Kidney (tissue), 14 donors: ENCODE results near the gene TMEM126A. TPM values are rescaled to one million over a fixed set of nuclear protein-coding genes. Genes with fewer than 3 reads are reported as not detected.

Experiments used
- DNase-seq, 5 donors: peaks; one replicate each; pipeline ENCODE4 v3.0.0-alpha.2; 2013 to 2020
- FAIRE-seq: peaks from 2 replicates; lab custom pipeline; 2012; peaks lifted over from hg19 to GRCh38; lab: Jason Lieb, UNC
- H3K27ac ChIP-seq, 2 donors: one replicate each; pipeline ENCODE4 v1.7.0; 2013; ENCODE audit warnings: low read depth in 2 of 2, low read length in 2 of 2, inconsistent platforms in 1 of 2
- H3K27me3 ChIP-seq: one replicate; pipeline ENCODE4 v1.7.1; 2013; ENCODE audit warnings: low read length, inconsistent platforms; ENCODE audit not compliant: control insufficient read depth, insufficient read depth
- H3K36me3 ChIP-seq, 3 donors: one replicate each; pipeline versions ENCODE4 v1.7.0 to v1.7.1; 2013; ENCODE audit warnings: low read length in 3 of 3, control low read depth in 1 of 3, inconsistent platforms in 1 of 3; ENCODE audit not compliant: insufficient read depth in 3 of 3, control insufficient read depth in 2 of 3
- H3K4me1 ChIP-seq, 3 donors: one replicate each; pipeline versions ENCODE4 v1.7.0 to v1.7.1; 2013; ENCODE audit warnings: low read length in 3 of 3, inconsistent platforms in 1 of 3, low read depth in 1 of 3; ENCODE audit not compliant: control insufficient read depth in 2 of 3, insufficient read depth in 2 of 3
- H3K4me3 ChIP-seq, 3 donors: one replicate each; pipeline versions ENCODE4 v1.7.0 to v1.8.1; 2013; ENCODE audit warnings: low read length in 3 of 3, control low read depth in 1 of 3, inconsistent platforms in 1 of 3
- H3K9ac ChIP-seq, 3 donors: one replicate each; pipeline versions ENCODE4 v1.7.0 to v1.7.1; 2013; ENCODE audit warnings: low read length in 3 of 3, control low read depth in 1 of 3, inconsistent platforms in 1 of 3
- H3K9me3 ChIP-seq, 3 donors: one replicate each; pipeline versions ENCODE4 v1.7.0 to v1.7.1; 2013; ENCODE audit warnings: low read length in 3 of 3, control low read depth in 1 of 3, inconsistent platforms in 1 of 3; ENCODE audit not compliant: control insufficient read depth in 2 of 3, insufficient read depth in 1 of 3
- CTCF ChIP-seq: IDR thresholded peaks from 3 replicates; pipeline ENCODE4 v1.5.1; 2012; ENCODE audit warnings: mild to moderate bottlenecking, moderate library complexity, borderline replicate concordance; ENCODE audit not compliant: insufficient read depth; ENCODE audit errors: extremely low read depth
- intact Hi-C: fragments of 100-400 bp; cut with DNase I; formaldehyde crosslinking; loops from one replicate; pipeline ENCODE4 v1.11.1; 2022
- polyA plus RNA-seq: library from polyadenylated mRNA; stranded (reverse); fragments of 350-450 nt; fragmentation: Illumina TruSeq; extraction: RNeasy Lipid Tissue Mini Kit (QIAGEN cat#74804); gene quantifications from one replicate; pipeline ENCODE4 v1.2.3, GENCODE V29; 2014; ENCODE audit warnings: low read depth, low replicate concordance; ENCODE audit not compliant: insufficient read depth
- total RNA-seq: library from RNA; stranded (reverse); fragmentation: NEBNext Ultra II Directional; extraction: Animal tissue kit (Norgen Biotek cat#: 25700); gene quantifications from one replicate; pipeline ENCODE4 v1.2.1, GENCODE V29; 2021
- donor health status: control.
- donor health status: control.
- donor health status: control.
- donor health status: control.
- donor health status: control.
- donor health status: DM: yes; HTN: yes; CAD: no.
- donor health status: Normal renal cell carcinoma (clear cell type).

TMEM126A gene
- total and polyA plus RNA-seq, 2 donors from 2014 or later: 20.3 to 63.8 TPM

- Histone ChIP-seq H3K4me3 (no peak overlapping the region), H3K9ac (no peak overlapping the region), H3K9me3 (no peaks in the 10 kb centered on the region), H3K36me3 (peaks cover 0 to 4% (median 2%) of the 10 kb centered on the region in 3 donors), H3K4me1 (no peaks in the 10 kb centered on the region), H3K27me3 (no peaks in the 10 kb centered on the region), H3K27ac (no peak overlapping the region)
- no peak for DNase-seq
- intact Hi-C loops: no loop called here
- no peak for TF ChIP-seq CTCF
- FAIRE-seq: no peak
Observed at GRCh38 chr11:85695546-85695945, 47.8 kb downstream of the TMEM126A start.

- Histone ChIP-seq H3K27me3 (no peaks in the 10 kb centered on the region), H3K36me3 (peaks cover 0 to 3% (median 2%) of the 10 kb centered on the region in 3 donors), H3K9me3 (no peaks in the 10 kb centered on the region), H3K9ac (no peak overlapping the region), H3K4me1 (no peaks in the 10 kb centered on the region), H3K4me3 (no peak overlapping the region), H3K27ac (no peak overlapping the region)
- no peak for FAIRE-seq
- DNase-seq: no peak
- intact Hi-C loops: no loop called here
- no peak for TF ChIP-seq CTCF
Observed at GRCh38 chr11:85697747-85698146, 50.0 kb downstream of the TMEM126A start.

- H3K4me3 ChIP-seq: no peak overlapping the region
- TF ChIP-seq CTCF: no peak
- no peaks in the 10 kb centered on the region for H3K9me3 ChIP-seq
- peaks cover 0 to 3% (median 2%) of the 10 kb centered on the region in 3 donors for H3K36me3 ChIP-seq
- no peaks in the 10 kb centered on the region for H3K4me1 ChIP-seq
- no peak overlapping the region for H3K27ac ChIP-seq
- H3K9ac ChIP-seq: no peak overlapping the region
- DNase-seq: no peak
- intact Hi-C loops: no loop called here
- no peak for FAIRE-seq
- H3K27me3 ChIP-seq: no peaks in the 10 kb centered on the region
Observed at GRCh38 chr11:85698195-85698594, 50.4 kb downstream of the TMEM126A start.
